Gastrocnemius medialis (tissue), 4 donors: ENCODE measurements around the gene VAMP1.
"Not testable (repeated sequence)": the region's sequence is repeated elsewhere in the genome, so short reads cannot be mapped to it uniquely, and the experiment has no call there.

ENCODE experiments used
- POLR2A ChIP-seq, 2 donors: fragments of 450-650 bp; IDR thresholded peaks; one replicate each; pipeline ENCODE4 v1.6.1; 2017; ENCODE audit warnings: antibody characterized with exemption in 2 of 2, mild to moderate bottlenecking in 2 of 2, moderate library complexity in 2 of 2
- TF ChIP-seq, protein P1 (sequence below), 5 experiments: fragments of 450-650 bp in 3 of 5; fragments of 200-600 bp in 2 of 5; sonication (generic) in 2 of 5; IDR thresholded peaks in 4 of 5; conservative IDR thresholded peaks in 1 of 5; 1 replicate in 4 of 5; 2 replicates in 1 of 5; pipeline ENCODE4 v1.5.1; 2016 to 2019; ENCODE audit warnings: antibody characterized with exemption in 5 of 5, mild to moderate bottlenecking in 3 of 5, moderate library complexity in 3 of 5

DNA sequence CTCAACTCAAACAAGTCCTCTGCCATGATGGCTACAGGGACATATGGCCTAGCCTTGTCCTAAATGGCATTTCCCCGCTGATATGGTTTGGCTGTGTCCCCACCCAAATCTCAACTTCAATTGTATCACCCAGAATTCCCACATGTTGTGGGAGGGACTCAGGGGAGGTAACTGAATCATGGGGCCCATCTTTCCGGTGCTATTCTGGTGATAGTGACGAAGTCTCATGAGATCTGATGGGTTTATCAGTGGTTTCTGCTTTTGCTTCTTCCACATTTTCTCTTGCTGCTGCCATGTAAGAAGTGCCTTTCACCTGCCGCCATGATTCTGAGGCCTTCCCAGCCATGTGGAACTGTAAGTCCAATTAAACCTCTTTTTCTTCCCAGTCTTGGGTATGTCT is 3.7 kb downstream of the VAMP1 start:
- not testable (repeated sequence) for TF ChIP-seq POLR2A (IDR thresholded peaks at IDR 0.05)
- TF ChIP-seq, protein P1, sequence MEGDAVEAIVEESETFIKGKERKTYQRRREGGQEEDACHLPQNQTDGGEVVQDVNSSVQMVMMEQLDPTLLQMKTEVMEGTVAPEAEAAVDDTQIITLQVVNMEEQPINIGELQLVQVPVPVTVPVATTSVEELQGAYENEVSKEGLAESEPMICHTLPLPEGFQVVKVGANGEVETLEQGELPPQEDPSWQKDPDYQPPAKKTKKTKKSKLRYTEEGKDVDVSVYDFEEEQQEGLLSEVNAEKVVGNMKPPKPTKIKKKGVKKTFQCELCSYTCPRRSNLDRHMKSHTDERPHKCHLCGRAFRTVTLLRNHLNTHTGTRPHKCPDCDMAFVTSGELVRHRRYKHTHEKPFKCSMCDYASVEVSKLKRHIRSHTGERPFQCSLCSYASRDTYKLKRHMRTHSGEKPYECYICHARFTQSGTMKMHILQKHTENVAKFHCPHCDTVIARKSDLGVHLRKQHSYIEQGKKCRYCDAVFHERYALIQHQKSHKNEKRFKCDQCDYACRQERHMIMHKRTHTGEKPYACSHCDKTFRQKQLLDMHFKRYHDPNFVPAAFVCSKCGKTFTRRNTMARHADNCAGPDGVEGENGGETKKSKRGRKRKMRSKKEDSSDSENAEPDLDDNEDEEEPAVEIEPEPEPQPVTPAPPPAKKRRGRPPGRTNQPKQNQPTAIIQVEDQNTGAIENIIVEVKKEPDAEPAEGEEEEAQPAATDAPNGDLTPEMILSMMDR (IDR thresholded peaks at IDR 0.05 in 4 of 5, conservative IDR thresholded peaks at IDR 0.05 in 1 of 5) = not testable (repeated sequence)
